DND-41 (cell line): ENCODE data around the gene GPR27.

Experiments used
- ATAC-seq: fragments of 200-7000 bp; cut with Tn5 transposase; 3 replicates; pipeline ENCODE4 v1.9.1; 2021; ENCODE audit warnings: low read depth; ENCODE audit not compliant: insufficient read depth
- DNase-seq: peaks from one replicate; pipeline ENCODE4 v3.0.0-alpha.2; 2020
- H2AFZ ChIP-seq: 2 replicates; pipeline ENCODE4 v1.6.0; 2012; ENCODE audit warnings: low read depth, low read length
- H3K27ac ChIP-seq: 2 replicates; pipeline ENCODE4 v1.5.1; 2012; ENCODE audit warnings: low read length, inconsistent platforms
- H3K27me3 ChIP-seq: fragments of 200-600 bp; sonication (generic); 2 replicates; pipeline ENCODE4 v1.6.0; 2012; ENCODE audit warnings: low read length, mild to moderate bottlenecking, inconsistent platforms; ENCODE audit not compliant: insufficient read depth, poor library complexity
- H3K36me3 ChIP-seq: 2 replicates; pipeline ENCODE4 v1.5.1; 2012; ENCODE audit warnings: low read length, inconsistent platforms; ENCODE audit not compliant: insufficient read depth
- H3K4me1 ChIP-seq: 2 replicates; pipeline ENCODE4 v1.5.1; 2012; ENCODE audit warnings: mild to moderate bottlenecking, low read length; ENCODE audit not compliant: insufficient read depth
- H3K4me2 ChIP-seq: 2 replicates; pipeline ENCODE4 v1.6.0; 2012; ENCODE audit warnings: mild to moderate bottlenecking, moderate library complexity, low read length, inconsistent platforms; ENCODE audit not compliant: insufficient read depth
- H3K4me3 ChIP-seq, 2 experiments: fragments of 200-600 bp in 1 of 2; shearing (Covaris generic) in 1 of 2; 2 replicates each; pipeline ENCODE4 v1.5.1; 2012 to 2016; ENCODE audit warnings: inconsistent platforms in 2 of 2, low read length in 2 of 2, mild to moderate bottlenecking in 2 of 2, low read depth in 1 of 2, moderate library complexity in 1 of 2
- H3K79me2 ChIP-seq: 2 replicates; pipeline ENCODE4 v1.6.0; 2012; ENCODE audit warnings: low read length, inconsistent platforms; ENCODE audit not compliant: insufficient read depth
- H3K9ac ChIP-seq: 2 replicates; pipeline ENCODE4 v1.6.0; 2012; ENCODE audit warnings: low read depth, mild to moderate bottlenecking, inconsistent platforms, low read length, moderate library complexity
- H3K9me3 ChIP-seq: 2 replicates; pipeline ENCODE4 v1.5.1; 2012; ENCODE audit warnings: low read length, moderate library complexity, mild to moderate bottlenecking, inconsistent platforms; ENCODE audit not compliant: insufficient read depth, severe bottlenecking
- H4K20me1 ChIP-seq: 2 replicates; pipeline ENCODE4 v1.6.0; 2012; ENCODE audit warnings: low read length; ENCODE audit not compliant: insufficient read depth
- EZH2 ChIP-seq: IDR thresholded peaks from 3 replicates; pipeline ENCODE4 v1.6.1; 2012; ENCODE audit warnings: borderline replicate concordance, low read depth, mild to moderate bottlenecking, moderate library complexity, low read length, inconsistent platforms; ENCODE audit not compliant: severe bottlenecking
- TF ChIP-seq, protein P1 (sequence below): IDR thresholded peaks from 2 replicates; pipeline ENCODE4 v1.5.1; 2012; ENCODE audit warnings: borderline replicate concordance, low read length, moderate library complexity, mild to moderate bottlenecking; ENCODE audit not compliant: poor library complexity, severe bottlenecking; ENCODE audit errors: extremely low read depth

GPR27 gene

DNA sequence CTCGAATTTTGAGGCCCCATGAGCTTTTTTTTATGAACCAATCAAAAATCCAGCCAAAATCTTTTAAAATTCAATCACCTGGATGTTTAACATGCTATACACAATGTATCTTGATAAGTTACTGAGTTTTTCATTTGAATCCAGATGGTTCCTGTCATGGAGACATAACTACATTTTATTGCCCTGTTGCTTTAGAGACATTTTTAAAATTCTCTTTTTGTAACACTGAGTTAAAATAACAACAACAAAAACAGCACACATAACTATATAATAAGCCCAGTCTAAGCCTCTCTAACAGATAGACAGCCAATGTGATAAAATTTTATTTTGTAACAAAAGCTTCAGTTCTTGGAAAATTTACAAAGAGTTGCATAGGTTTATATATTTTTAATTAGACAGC, 29.5 kb downstream of the GPR27 start:
- TF ChIP-seq EZH2: no peak
- TF ChIP-seq, protein P1, sequence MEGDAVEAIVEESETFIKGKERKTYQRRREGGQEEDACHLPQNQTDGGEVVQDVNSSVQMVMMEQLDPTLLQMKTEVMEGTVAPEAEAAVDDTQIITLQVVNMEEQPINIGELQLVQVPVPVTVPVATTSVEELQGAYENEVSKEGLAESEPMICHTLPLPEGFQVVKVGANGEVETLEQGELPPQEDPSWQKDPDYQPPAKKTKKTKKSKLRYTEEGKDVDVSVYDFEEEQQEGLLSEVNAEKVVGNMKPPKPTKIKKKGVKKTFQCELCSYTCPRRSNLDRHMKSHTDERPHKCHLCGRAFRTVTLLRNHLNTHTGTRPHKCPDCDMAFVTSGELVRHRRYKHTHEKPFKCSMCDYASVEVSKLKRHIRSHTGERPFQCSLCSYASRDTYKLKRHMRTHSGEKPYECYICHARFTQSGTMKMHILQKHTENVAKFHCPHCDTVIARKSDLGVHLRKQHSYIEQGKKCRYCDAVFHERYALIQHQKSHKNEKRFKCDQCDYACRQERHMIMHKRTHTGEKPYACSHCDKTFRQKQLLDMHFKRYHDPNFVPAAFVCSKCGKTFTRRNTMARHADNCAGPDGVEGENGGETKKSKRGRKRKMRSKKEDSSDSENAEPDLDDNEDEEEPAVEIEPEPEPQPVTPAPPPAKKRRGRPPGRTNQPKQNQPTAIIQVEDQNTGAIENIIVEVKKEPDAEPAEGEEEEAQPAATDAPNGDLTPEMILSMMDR: no peak
- Histone ChIP-seq H2AFZ (no peak overlapping the region), H3K4me3 (no peak overlapping the region), H3K9me3 (no peaks in the 10 kb centered on the region), H3K9ac (no peak overlapping the region), H3K4me1 (peaks cover 16% of the 10 kb centered on the region), H3K27me3 (no peaks in the 10 kb centered on the region), H3K27ac (no peak overlapping the region), H4K20me1 (no peaks in the 10 kb centered on the region), H3K4me2 (no peak overlapping the region), H3K36me3 (no peaks in the 10 kb centered on the region), H3K79me2 (no peaks in the 10 kb centered on the region)
- no peak for DNase-seq
- ATAC-seq: no peak

DNA sequence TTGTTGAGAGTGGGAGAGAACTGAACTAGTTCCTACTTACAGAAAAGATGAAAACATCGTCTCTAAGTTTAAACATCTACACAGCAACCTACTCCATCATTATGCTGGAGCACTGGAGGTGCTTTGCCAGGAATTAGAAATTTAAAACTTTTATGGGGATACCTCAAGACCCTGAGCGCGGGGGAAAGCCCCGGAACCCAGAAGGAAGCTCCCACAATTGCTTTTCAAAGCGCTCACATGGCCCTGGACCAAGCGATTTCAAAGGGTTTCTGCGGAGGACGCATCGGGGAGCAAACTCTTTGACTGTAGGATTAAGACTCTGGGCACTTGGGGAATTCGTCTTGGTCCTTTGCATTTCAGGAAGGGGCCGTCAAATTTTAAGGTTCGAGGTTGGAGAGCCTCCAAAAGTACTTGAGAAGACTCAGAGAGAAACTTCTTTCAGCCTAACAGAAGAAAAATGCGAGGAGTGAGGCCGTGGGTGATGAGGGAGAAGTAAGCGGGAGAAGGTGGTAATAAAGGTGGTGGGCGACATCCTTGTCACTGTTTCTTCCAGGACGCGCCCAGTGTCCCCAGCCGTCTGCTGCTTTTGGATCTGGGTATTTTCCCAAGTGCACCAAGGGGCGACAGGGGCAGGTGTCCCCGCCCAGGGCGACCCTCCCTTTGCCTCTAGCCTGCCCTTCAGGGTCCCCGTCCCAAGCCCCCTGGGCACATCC, 30.7 kb downstream of the GPR27 start:
- H3K4me3 ChIP-seq: no peak overlapping the region
- no peak overlapping the region for H3K9ac ChIP-seq
- H2AFZ ChIP-seq: no peak overlapping the region
- H3K27ac ChIP-seq: no peak overlapping the region
- H3K4me1 ChIP-seq: peaks cover 13% of the 10 kb centered on the region
- DNase-seq (no peak), ATAC-seq (no peak)
- H3K27me3 ChIP-seq: no peaks in the 10 kb centered on the region
- H3K4me2 ChIP-seq: no peak overlapping the region
- H3K79me2 ChIP-seq: no peaks in the 10 kb centered on the region
- H3K36me3 ChIP-seq: no peaks in the 10 kb centered on the region
- TF ChIP-seq EZH2: no peak
- TF ChIP-seq, protein P1: no peak
- H4K20me1 ChIP-seq: no peaks in the 10 kb centered on the region
- H3K9me3 ChIP-seq: no peaks in the 10 kb centered on the region

DNA sequence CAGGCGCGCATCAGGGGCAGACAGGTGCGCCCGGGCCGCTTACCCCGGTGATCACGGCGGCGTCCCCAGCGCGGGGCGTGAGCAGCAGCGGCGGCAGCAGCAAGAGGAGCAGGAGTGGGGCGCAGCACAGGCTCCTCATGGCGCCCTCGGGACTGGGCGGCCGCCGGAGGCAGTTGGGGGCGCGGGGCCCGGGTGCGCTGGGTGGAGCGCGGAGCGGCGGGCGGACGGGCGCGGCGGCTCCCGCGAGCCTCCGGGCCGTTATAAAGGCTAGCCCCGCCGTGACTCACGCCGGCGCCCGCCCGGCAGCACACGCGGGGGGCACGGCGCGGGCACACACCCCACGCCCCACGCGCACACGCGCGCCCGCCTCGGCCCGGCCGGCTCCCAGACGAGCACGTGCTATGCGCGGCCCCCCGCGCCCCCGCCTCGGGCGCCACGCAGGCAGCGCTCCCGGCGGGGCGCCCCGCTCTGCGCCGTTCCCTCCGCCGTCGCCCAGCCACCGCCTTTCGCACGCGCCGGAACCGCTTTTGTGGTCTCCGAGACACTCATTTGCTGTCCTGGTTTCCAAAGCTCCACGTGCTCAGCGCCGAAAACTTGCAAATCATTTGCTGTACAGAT, 31.4 kb downstream of the GPR27 start, which contains the start of gene PROK2:
Gene PROK2, minus strand, starts transcription at position 235 of the 618 bp plus-strand sequence. Its CDS starts 96 bp downstream, at position 139.
- DNase-seq (no peak), ATAC-seq (no peak)
- no peaks in the 10 kb centered on the region for H3K9me3 ChIP-seq
- H3K4me2 ChIP-seq: no peak within 1 kb of the TSS
- TF ChIP-seq EZH2: no peak
- TF ChIP-seq, protein P1: no peak
- H3K9ac ChIP-seq: no peak within 1 kb of the TSS
- no peak within 1 kb of the TSS for H3K27ac ChIP-seq
- H3K27me3 ChIP-seq: no peaks in the 10 kb centered on the region
- no peaks in the 10 kb centered on the region for H3K79me2 ChIP-seq
- H4K20me1 ChIP-seq: no peaks in the 10 kb centered on the region
- H3K4me1 ChIP-seq: peaks cover 7% of the 10 kb centered on the region
- H3K4me3 ChIP-seq: no peak within 1 kb of the TSS
- H3K36me3 ChIP-seq: no peaks in the 10 kb centered on the region
- H2AFZ ChIP-seq: no peak within 1 kb of the TSS
